Activated CD4-positive, alpha-beta T cell treated with anti-CD3 and anti-CD28 coated beads, Interleukin-10, Interleukin-2, amounts not matched to agents 100 ng/mL and 50 ng/mL, durations not matched to agents 16 hours and 8 hours (primary cell): ENCODE measurements around the gene DMRTA2.

Source experiments
- DNase-seq: peaks from one replicate; pipeline ENCODE4 v3.0.0-alpha.2; 2020

DMRTA2 gene

DNA sequence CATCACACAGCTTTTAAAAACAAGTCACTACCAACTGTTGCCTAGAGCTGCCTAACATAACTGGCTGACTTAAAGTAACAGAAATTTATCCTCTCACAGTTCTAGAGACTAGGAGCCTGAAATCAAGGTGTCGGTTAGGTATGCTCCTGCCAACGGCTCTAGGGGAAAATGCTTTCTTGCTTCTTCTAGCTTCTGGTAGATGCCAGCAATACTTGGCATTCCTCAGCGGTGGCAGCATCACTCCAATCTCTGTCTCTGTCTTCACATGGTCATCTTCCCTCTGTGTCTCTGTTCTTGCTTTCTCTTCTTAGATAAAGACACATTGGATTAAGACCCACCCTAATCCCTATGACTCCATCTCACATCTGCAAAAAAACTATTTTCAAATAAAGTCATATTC, 51.5 kb downstream of the DMRTA2 start:
- DNase-seq = no peak

DNA sequence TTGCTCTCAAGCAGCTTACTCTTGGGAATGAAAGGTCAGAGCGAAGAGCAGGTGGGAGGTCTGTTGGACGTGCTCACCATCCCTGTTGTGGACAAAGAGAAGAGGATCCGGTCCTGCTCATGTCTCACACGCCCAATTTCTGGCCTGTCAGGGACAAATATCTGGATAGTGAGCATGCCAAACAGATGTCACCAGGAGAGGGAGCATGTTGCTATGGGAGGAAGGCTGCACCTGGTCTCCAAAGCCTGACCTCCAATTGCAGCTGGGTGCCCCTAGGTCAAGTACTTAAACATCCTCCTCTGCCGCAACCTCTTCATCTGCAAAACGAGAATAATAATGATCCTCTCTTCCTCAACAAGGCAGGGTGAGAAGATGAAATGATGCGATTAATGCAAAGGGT, 53.4 kb downstream of the DMRTA2 start:
- DNase-seq = no peak

DNA sequence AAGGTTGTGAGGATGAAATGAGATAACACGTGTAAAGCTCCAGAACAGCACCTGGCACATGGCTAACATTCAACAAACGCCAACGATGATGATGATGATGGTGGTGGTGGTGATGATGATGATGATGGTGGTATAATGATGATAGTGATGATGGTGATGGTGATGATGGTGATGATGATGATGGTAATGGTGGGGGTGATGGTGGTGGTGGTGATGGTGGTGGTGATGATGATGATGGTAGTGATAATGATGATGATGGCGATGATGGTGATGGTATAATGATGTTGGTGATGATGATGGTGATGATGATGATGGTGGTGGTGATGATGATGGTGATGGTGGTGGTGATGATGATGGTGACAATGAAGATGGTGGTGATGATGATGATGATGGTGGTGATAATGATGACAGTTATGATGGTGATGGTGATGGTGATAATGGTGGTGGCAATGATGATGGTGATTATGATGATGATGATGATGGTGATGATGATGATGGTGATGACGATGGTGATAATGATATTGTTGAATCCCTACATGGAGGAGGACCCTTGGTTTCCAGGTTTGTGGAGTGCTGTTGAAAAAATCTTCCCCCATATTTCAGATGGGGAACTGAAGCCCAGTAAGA, 54.1 kb downstream of the DMRTA2 start:
- DNase-seq = no peak

DNA sequence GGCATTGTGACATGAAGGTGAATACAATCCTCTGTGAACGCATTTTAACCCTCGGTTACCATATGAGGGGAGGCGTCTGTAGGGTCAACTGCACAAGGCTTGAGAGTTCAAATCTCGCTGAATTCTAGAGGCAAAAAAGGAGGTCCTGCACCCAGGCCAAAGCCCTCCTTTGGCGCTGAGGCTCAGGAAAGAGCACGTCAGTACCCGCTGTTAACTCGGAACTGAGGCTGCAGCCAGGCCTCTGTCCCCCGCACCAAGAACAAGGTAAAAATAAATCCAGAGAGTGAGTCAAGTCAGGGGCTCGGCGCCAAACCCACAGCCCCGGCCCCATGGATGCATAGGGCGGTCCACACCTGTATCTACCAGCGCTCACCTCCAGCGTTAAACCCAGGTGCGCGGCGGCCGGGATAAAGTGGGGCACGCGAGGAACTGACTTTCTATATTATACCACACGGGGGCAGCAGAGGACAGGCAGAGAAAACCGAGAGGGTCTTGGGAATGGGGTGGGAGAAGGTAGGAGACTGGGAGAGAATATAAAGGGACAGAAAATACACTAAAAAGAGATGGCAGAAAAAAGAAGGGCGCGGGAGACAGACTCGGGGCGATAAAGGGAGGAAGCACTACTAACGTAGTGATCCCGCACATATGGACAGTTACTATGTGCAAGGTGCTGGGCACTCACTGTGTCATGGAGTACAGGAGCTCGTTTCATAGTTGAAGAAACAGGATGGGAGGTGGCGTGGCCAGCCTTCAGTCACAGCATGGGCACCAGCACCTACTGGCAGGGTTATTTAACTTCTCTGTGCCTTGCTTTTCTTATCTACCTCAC, 54.9 kb downstream of the DMRTA2 start:
- DNase-seq = peak; percentile 39
